Umbilical cord (tissue), 2 donors: ENCODE results near the gene PIK3AP1. TPM values are rescaled to one million over a fixed set of nuclear protein-coding genes. Genes with fewer than 3 reads are reported as not detected.
"Not testable (repeated sequence)": the region's sequence is repeated elsewhere in the genome, so short reads cannot be mapped to it uniquely, and the experiment has no call there.

Experiments
- DNase-seq: peaks from one replicate; pipeline ENCODE4 v3.0.0-alpha.2; 2015; ENCODE audit warnings: low spot score
- total RNA-seq: library from RNA; depleted of rRNA; stranded (reverse); fragments of >200 nt; gene quantifications from one replicate; pipeline ENCODE4 v1.2.3, GENCODE V29; 2014; ENCODE audit warnings: low replicate concordance; ENCODE audit not compliant: insufficient read depth

Gene PIK3AP1
- total RNA-seq, result 18.3 TPM

GRCh38 chr10:96720422-96721206 lies at the start of gene PIK3AP1:
Gene PIK3AP1, minus strand, starts transcription at chr10:96720514. Its CDS starts 120 bp downstream, at chr10:96720394.
- DNase-seq, result peak; percentile 14

- no peak for DNase-seq
These were observed 47.8 kb upstream of the PIK3AP1 start for GRCh38 chr10:96768136-96768535.

GRCh38 chr10:96767611-96768010 lies 47.3 kb upstream of the PIK3AP1 start:
- no peak for DNase-seq

- peak; percentile 35 for DNase-seq
These were observed 45.3 kb upstream of the PIK3AP1 start for GRCh38 chr10:96765406-96766240.

- DNase-seq, result no peak
These were observed 44.2 kb upstream of the PIK3AP1 start for GRCh38 chr10:96764425-96765060.

- peak; percentile 17 for DNase-seq
These were observed 38.1 kb upstream of the PIK3AP1 start for GRCh38 chr10:96758423-96758822.

- DNase-seq, result no peak
These were observed 36.0 kb upstream of the PIK3AP1 start for GRCh38 chr10:96756111-96756903.

- no peak for DNase-seq
These were observed 33.6 kb upstream of the PIK3AP1 start for GRCh38 chr10:96753956-96754355.

GRCh38 chr10:96752375-96752774 lies 32.1 kb upstream of the PIK3AP1 start:
- no peak for DNase-seq

GRCh38 chr10:96750316-96750715 lies 30.0 kb upstream of the PIK3AP1 start:
- not testable (repeated sequence) for DNase-seq

GRCh38 chr10:96747734-96748550 lies 27.6 kb upstream of the PIK3AP1 start:
- DNase-seq, result peak; percentile 6

GRCh38 chr10:96746503-96746902 lies 26.2 kb upstream of the PIK3AP1 start:
- no peak for DNase-seq

GRCh38 chr10:96745950-96746349 lies 25.6 kb upstream of the PIK3AP1 start:
- no peak for DNase-seq

- peak; percentile 32 for DNase-seq
These were observed 23.8 kb upstream of the PIK3AP1 start for GRCh38 chr10:96743988-96744585.

GRCh38 chr10:96741557-96741956 lies 21.2 kb upstream of the PIK3AP1 start:
- DNase-seq, result not testable (repeated sequence)

GRCh38 chr10:96740579-96741281 lies 20.4 kb upstream of the PIK3AP1 start:
- DNase-seq, result peak; percentile 29

- no peak for DNase-seq
These were observed 19.8 kb upstream of the PIK3AP1 start for GRCh38 chr10:96740141-96740540.

GRCh38 chr10:96737307-96737902 lies 17.1 kb upstream of the PIK3AP1 start:
- not testable (repeated sequence) for DNase-seq

GRCh38 chr10:96724621-96725020 lies 4.3 kb upstream of the PIK3AP1 start:
- DNase-seq, result no peak
